A673 (cell line): Measurements from ENCODE around the gene YPEL2. TPM values are rescaled to one million over a fixed set of nuclear protein-coding genes. Genes with fewer than 3 reads are reported as not detected.

Experiments used
- BruUV-seq: library from RNA; stranded (reverse); fragments of 400-500 nt; replicated peaks from 2 replicates; lab custom pipeline; 2021; lab: Mats Ljungman, UMichigan
- CTCF ChIA-PET: fragments of 300-600 bp; sonication (Branson Sonifier 250); formaldehyde crosslinking; loops from one replicate; lab custom pipeline; 2022; ENCODE audit warnings: antibody characterized with exemption; lab: Charles Lee
- POLR2A ChIA-PET: fragments of 300-600 bp; sonication (Branson Sonifier 250); formaldehyde crosslinking; loops from one replicate; lab custom pipeline; 2022; ENCODE audit warnings: antibody characterized with exemption; ENCODE audit not compliant: low non-redundant PET; lab: Charles Lee
- DNase-seq: peaks from one replicate; pipeline ENCODE4 v3.0.0-alpha.2; 2015; ENCODE audit warnings: low spot score
- H3K27ac ChIP-seq: fragments of 200-600 bp; sonication (generic); 2 replicates; pipeline ENCODE4 v1.5.1; 2016; ENCODE audit warnings: mixed run types, low read depth, mild to moderate bottlenecking, mixed read lengths, antibody characterized with exemption, low read length; ENCODE audit not compliant: poor library complexity, severe bottlenecking
- H3K27me3 ChIP-seq: fragments of 200-600 bp; sonication (generic); replicated peaks from 2 replicates; pipeline ENCODE4 v1.6.1; 2017; ENCODE audit warnings: mixed run types, low read depth, mild to moderate bottlenecking, mixed read lengths, antibody characterized with exemption, low read length; ENCODE audit not compliant: insufficient read depth, poor library complexity
- H3K36me3 ChIP-seq: fragments of 200-600 bp; sonication (generic); 2 replicates; pipeline ENCODE4 v1.6.1; 2016; ENCODE audit warnings: mixed run types, mild to moderate bottlenecking, mixed read lengths, antibody characterized with exemption, low read length; ENCODE audit not compliant: insufficient read depth, poor library complexity, severe bottlenecking
- H3K4me1 ChIP-seq: fragments of 200-600 bp; sonication (generic); 2 replicates; pipeline ENCODE4 v1.6.1; 2017; ENCODE audit warnings: mixed run types, mild to moderate bottlenecking, mixed read lengths, antibody characterized with exemption, low read length; ENCODE audit not compliant: insufficient read depth, poor library complexity, severe bottlenecking
- H3K4me3 ChIP-seq: fragments of 200-600 bp; sonication (generic); 2 replicates; pipeline ENCODE4 v1.5.1; 2016; ENCODE audit warnings: low read depth, mixed run types, mild to moderate bottlenecking, mixed read lengths, low read length; ENCODE audit not compliant: poor library complexity, severe bottlenecking
- H3K9me3 ChIP-seq: fragments of 200-600 bp; sonication (generic); 2 replicates; pipeline ENCODE4 v1.6.1; 2016; ENCODE audit warnings: mixed run types, low read depth, mild to moderate bottlenecking, mixed read lengths, antibody characterized with exemption, low read length; ENCODE audit not compliant: poor library complexity, severe bottlenecking
- EZH2 ChIP-seq: fragments of 200-600 bp; sonication (generic); IDR thresholded peaks from 2 replicates; pipeline ENCODE4 v1.6.1; 2017; ENCODE audit warnings: borderline replicate concordance, low read depth, mild to moderate bottlenecking, mixed read lengths, antibody characterized with exemption, low read length; ENCODE audit not compliant: poor library complexity, severe bottlenecking
- intact Hi-C: fragments of 100-400 bp; cut with micrococcal nuclease; formaldehyde crosslinking; loops from one replicate; pipeline ENCODE4 v1.10.0; 2022; ENCODE audit not compliant: unreplicated experiment
- total RNA-seq: library from RNA; stranded (reverse); gene quantifications from 2 replicates; pipeline ENCODE4 v1.2.3, GENCODE V29; 2021
- TF ChIP-seq, protein P1 (sequence below): fragments of 300-800, 200-600 bp; sonication (generic); conservative IDR thresholded peaks from 2 replicates; pipeline ENCODE4 v1.5.1; 2017; ENCODE audit warnings: low read depth, mild to moderate bottlenecking, antibody characterized with exemption, low read length, moderate library complexity, mixed read lengths

Gene YPEL2
- total RNA-seq, 1 experiment from 2014 or later, result 0.60 TPM

DNA sequence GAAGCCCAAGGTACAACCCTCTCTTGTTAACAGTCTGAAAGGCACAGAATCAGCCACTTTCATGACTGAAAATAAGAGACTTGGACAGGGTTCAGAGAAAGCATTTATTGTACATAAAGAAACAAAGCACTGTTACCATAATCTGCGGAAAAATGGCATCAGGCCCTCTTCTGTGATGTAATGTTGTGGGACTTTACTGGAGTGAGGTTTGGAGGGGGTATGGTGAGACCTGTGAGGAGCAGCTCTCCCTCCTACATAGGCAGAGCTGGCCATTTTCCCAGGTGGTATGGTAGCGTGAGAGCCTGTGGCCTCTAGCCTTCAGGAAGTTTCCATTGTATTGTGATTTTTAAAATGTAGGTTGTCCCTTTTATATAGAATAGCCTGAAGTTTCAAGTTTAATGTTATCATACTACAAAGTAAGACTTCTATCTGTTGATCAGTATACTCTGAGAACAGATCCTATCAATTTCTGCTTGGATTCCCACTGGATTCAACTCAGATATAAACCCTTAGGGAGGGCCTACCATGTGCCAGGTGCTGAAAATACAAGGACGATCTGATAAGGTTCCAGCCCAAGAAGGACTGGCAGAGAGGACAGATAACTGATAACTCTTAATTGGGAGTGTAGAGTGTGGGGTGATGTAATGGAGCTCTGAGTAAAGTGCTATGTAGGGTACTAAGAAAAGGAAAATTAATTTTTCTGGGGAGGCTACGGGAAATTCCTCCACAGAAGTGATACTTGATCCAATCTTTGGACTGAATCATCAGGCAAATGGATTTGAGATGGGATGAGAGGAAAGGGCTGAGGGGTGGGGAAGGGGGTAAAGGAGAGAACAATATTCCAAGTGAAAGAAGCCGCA is 4.1 kb upstream of the YPEL2 start:
- TF ChIP-seq EZH2, result no peak
- TF ChIP-seq, protein P1, sequence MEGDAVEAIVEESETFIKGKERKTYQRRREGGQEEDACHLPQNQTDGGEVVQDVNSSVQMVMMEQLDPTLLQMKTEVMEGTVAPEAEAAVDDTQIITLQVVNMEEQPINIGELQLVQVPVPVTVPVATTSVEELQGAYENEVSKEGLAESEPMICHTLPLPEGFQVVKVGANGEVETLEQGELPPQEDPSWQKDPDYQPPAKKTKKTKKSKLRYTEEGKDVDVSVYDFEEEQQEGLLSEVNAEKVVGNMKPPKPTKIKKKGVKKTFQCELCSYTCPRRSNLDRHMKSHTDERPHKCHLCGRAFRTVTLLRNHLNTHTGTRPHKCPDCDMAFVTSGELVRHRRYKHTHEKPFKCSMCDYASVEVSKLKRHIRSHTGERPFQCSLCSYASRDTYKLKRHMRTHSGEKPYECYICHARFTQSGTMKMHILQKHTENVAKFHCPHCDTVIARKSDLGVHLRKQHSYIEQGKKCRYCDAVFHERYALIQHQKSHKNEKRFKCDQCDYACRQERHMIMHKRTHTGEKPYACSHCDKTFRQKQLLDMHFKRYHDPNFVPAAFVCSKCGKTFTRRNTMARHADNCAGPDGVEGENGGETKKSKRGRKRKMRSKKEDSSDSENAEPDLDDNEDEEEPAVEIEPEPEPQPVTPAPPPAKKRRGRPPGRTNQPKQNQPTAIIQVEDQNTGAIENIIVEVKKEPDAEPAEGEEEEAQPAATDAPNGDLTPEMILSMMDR, result no peak
- no TSS peak for BruUV-seq
- no peaks in the 10 kb centered on the region for H3K9me3 ChIP-seq
- intact Hi-C loops, result no loop called here
- no peak overlapping the region for H3K27ac ChIP-seq
- CTCF ChIA-PET, result no interaction called here
- no peak overlapping the region for H3K4me3 ChIP-seq
- peaks cover 3% of the 10 kb centered on the region for H3K4me1 ChIP-seq
- POLR2A ChIA-PET, result no interaction called here
- H3K27me3 ChIP-seq, result peaks cover 3% of the 10 kb centered on the region
- no peaks in the 10 kb centered on the region for H3K36me3 ChIP-seq
- DNase-seq, result no peak

DNA sequence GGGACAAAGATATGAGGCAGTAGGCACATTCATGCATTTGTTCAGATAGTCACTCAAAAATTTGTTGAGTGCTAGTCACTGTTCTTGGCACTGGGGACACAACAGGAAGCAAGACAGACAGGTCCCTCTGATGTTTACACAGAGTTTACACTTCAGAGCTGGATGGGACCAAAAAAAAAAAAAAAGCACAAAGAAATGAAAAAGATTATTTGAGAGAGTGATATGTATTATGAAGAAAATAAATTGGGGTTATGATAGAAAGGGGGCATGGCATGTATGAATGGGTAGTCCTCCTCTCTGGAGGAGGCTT is 3.5 kb upstream of the YPEL2 start:
- TF ChIP-seq EZH2, result no peak
- Histone ChIP-seq H3K36me3 (no peaks in the 10 kb centered on the region), H3K4me1 (peaks cover 3% of the 10 kb centered on the region), H3K27me3 (peaks cover 9% of the 10 kb centered on the region), H3K27ac (no peak overlapping the region), H3K4me3 (no peak overlapping the region), H3K9me3 (no peaks in the 10 kb centered on the region)
- BruUV-seq, result no TSS peak
- ChIA-PET POLR2A (no interaction called here), CTCF (no interaction called here)
- intact Hi-C loops, result no loop called here
- DNase-seq, result no peak

DNA sequence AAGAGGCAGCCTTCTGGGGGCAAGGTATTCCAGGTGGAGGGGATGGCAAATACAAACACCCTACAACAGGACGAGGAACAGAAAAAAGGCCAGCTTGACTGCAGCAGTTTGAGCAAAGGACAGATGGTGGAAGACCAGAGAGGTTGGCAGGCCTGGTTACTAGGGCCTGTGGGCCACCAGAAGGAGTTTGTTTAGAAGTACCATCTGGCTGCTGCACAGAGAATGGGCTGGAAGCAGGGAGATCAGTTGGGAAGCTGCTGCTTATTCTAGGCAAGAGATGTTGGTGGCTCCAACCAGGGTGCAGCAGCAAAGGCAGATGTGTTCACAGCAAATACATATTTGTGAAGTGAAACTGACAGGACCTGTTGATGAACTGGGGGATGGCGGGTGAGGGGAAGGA is 2.9 kb upstream of the YPEL2 start:
- TF ChIP-seq, protein P1, result no peak
- no peak for TF ChIP-seq EZH2
- ChIA-PET CTCF (no interaction called here), POLR2A (no interaction called here)
- H3K4me1 ChIP-seq, result peaks cover 3% of the 10 kb centered on the region
- intact Hi-C loops, result no loop called here
- peaks cover 16% of the 10 kb centered on the region for H3K27me3 ChIP-seq
- H3K27ac ChIP-seq, result no peak overlapping the region
- no peaks in the 10 kb centered on the region for H3K36me3 ChIP-seq
- DNase-seq, result no peak
- no TSS peak for BruUV-seq
- no peak overlapping the region for H3K4me3 ChIP-seq
- no peaks in the 10 kb centered on the region for H3K9me3 ChIP-seq
